Measurements from ENCODE around the gene KRTCAP2.
A peak's percentile ranks its signal among the peaks of the same experiment; 100 is the strongest.

Gene KRTCAP2

DNA sequence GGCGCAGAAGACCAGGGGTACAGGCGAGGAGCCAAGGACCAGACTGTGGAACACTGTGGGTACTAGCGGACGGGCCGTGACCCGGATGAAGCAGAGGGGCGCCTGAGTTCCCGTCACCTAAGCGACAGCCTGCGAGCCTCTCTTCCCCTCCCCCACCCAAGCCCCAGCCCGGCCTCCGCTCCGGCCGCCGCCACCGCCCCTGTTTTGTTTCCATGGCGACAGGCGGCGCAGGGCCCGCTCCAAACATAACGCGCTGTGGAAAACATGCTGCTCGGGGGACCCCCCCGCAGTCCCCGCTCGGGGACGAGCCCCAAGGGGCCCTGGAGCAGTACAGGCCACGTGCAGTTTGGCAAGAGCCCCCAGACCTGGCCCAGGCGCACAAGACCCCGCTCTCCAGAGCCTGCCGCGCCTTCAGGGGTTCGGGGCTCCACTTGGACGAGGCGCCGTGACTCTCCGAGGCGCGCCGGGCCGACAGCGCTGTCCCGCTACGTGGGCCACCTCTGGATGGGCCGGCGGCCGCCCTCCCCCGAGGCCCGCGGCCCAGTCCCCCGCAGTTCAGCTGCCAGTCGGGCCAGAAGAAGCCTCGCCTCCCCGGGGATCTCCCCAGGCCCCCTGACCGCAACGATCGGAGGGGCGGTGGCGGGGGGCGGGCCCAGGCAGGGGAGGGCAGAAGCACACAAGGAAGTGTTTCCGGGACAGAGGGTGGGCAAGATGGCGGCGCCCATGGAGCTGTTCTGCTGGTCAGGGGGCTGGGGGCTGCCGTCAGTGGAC is 35.6 kb upstream of the KRTCAP2 start, which contains the start of gene MTX1:
MTX1 (plus strand) TSS at position 155 of the 771 bp plus-strand sequence; CDS start at position 265, 110 bp downstream.
- Histone ChIP-seq H3K9me3 (ENCODE audit: control insufficient read depth in 2 of 2, low read length in 2 of 2) (no peaks in the 10 kb centered on the region), H3K27me3 (ENCODE audit: control insufficient read depth in 2 of 2, insufficient read depth in 2 of 2, low read length in 2 of 2) (no peaks in the 10 kb centered on the region), H3K4me3 (ENCODE audit: low read length in 2 of 2) (peak within 1 kb of the TSS; percentile 95 to 97), H3K27ac (ENCODE audit: low read depth in 2 of 2, low read length in 2 of 2) (peak within 1 kb of the TSS; percentile 97), H3K9ac (ENCODE audit: low read depth in 1 of 2, low read length in 2 of 2) (peak within 1 kb of the TSS; percentile 96 to 99), H3K4me1 (ENCODE audit: control insufficient read depth in 2 of 2, insufficient read depth in 2 of 2, low read length in 2 of 2) (peaks cover 21 to 25% of the 10 kb centered on the region in 2 donors), H3K36me3 (ENCODE audit: control insufficient read depth in 2 of 2, insufficient read depth in 2 of 2, low read length in 2 of 2) (no peaks in the 10 kb centered on the region)

DNA sequence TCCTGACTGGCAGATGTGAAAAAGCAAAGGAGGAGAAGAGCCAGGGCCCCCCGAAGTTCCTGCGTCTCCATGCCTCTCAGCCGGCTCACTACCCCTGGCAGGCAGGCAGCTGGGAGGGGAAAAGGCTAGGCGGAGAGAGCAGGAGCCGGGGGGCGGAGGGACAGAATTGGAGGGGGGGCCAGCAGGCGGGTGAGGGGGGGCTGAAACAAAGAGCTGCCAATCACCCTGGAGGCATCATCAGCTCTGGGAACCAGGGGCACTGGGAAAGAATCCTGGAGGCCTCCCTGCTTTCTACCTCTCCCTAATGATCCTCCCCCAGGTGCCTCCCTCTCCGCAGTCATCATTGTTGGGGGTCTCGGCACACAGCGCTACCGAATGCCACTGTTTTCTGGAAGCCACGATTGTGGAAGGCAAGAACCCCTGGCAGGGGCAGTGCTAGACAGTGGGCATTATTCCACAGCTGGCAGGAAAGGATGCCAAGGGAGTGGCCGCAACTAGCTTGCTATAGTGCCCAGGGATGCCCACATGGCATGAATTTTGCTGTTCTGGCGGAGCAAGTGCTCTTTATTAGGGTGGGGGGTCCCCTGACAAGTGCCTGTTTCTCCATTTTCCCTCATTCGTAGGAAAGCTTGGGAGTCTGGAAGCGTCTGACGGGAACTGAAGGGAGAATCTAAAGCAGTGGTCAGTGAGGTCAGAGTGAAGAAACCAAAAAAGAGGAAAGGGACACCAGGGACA is 34.9 kb upstream of the KRTCAP2 start, which contains the start of gene THBS3:
THBS3 (minus strand) TSS at position 92 of the 735 bp plus-strand sequence; CDS start at position 71, 21 bp downstream.
- peak within 1 kb of the TSS; percentile 95 to 97 for H3K4me3 ChIP-seq (ENCODE audit: low read length in 2 of 2)
- H3K27ac ChIP-seq (ENCODE audit: low read depth in 2 of 2, low read length in 2 of 2) = peak within 1 kb of the TSS; percentile 97
- no peaks in the 10 kb centered on the region for H3K9me3 ChIP-seq (ENCODE audit: control insufficient read depth in 2 of 2, low read length in 2 of 2)
- H3K9ac ChIP-seq (ENCODE audit: low read depth in 1 of 2, low read length in 2 of 2) = peak within 1 kb of the TSS; percentile 91 to 99
- no peaks in the 10 kb centered on the region for H3K27me3 ChIP-seq (ENCODE audit: control insufficient read depth in 2 of 2, insufficient read depth in 2 of 2, low read length in 2 of 2)
- no peaks in the 10 kb centered on the region for H3K36me3 ChIP-seq (ENCODE audit: control insufficient read depth in 2 of 2, insufficient read depth in 2 of 2, low read length in 2 of 2)
- H3K4me1 ChIP-seq (ENCODE audit: control insufficient read depth in 2 of 2, insufficient read depth in 2 of 2, low read length in 2 of 2) = peaks cover 21 to 25% of the 10 kb centered on the region in 2 donors

DNA sequence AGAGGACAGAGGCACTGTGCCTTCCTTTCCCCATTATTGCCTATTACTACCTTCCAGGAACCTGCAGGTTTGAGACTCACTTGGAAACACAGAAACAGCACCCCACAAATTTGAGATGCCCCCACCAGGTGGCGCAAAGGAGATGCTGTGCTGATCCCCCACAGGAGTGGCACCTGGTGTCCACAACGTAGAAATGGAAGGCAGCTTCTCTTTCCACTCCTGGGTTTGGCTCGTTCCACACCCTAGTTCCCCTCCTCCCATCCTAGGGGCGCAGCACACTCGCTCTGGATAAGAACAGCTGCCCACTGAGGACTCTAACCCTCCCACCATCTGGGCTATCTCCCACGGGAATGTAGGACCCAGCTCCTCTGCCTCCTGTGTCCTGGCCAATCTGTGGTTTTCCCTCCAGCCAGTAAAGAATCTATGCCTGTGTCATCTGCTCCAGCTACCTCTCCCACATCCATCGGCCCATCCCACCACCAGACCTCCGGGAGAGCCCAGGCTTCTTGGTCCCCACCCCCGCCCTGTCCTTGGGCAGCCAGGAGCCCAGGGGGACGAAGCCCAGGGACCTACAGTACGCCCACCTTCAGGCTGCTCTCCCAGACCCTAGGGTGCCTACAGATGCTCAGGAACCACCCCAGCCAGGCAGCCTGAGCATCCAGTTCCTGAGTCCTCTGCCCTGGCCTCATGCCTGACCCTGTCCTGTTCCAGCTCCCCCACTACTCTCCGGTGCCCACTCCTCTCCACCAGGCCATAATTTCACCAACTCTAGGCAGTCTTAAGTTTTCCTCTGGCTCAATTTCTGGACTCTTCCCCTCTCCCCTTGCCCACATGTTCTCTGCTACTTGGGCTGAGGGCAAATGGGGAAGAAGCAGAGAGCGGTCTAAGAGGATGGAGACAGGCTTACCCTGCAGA is 34.0 kb upstream of the KRTCAP2 start:
- H3K4me1 ChIP-seq (ENCODE audit: control insufficient read depth in 2 of 2, insufficient read depth in 2 of 2, low read length in 2 of 2) = peaks cover 21 to 25% of the 10 kb centered on the region in 2 donors
- H3K36me3 ChIP-seq (ENCODE audit: control insufficient read depth in 2 of 2, insufficient read depth in 2 of 2, low read length in 2 of 2) = no peaks in the 10 kb centered on the region
- peak overlapping the region; percentile 47 to 61 for H3K4me3 ChIP-seq (ENCODE audit: low read length in 2 of 2)
- no peaks in the 10 kb centered on the region for H3K9me3 ChIP-seq (ENCODE audit: control insufficient read depth in 2 of 2, low read length in 2 of 2)
- H3K27ac ChIP-seq (ENCODE audit: low read depth in 2 of 2, low read length in 2 of 2) = peak overlapping the region; percentile 97
- H3K9ac ChIP-seq (ENCODE audit: low read depth in 1 of 2, low read length in 2 of 2) = peak overlapping the region; percentile 41 to 47
- H3K27me3 ChIP-seq (ENCODE audit: control insufficient read depth in 2 of 2, insufficient read depth in 2 of 2, low read length in 2 of 2) = no peaks in the 10 kb centered on the region

DNA sequence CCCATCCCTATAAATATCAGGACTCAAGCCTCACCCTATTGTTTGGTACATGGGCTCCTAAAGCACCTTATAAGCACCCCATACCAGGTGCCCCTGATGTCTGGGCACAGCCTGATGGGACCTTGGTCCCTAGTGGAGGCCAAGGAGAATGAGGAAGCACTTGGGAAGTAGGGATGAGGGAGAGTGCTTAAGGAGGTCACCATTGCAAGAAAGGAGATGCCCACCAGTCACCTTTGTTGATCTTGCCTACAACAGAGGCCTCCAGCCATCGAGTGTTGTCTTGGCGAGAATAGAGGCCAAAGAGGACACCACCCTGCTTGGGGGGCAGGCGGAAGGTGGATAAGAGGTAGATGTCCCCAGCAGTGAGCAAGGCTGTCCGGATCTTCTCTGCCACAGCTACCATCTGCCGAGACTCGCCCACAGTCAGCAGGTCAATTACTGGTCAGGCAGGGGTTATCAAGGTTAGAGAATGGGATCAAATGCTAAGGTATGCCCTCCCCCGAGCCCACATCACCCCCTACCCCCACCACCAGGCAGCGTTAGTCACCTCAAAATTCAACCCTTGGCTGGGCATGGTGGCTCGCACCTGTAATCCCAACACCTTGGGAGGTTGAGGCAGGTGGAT is 33.0 kb upstream of the KRTCAP2 start:
- H3K27ac ChIP-seq (ENCODE audit: low read depth in 2 of 2, low read length in 2 of 2) = no peak overlapping the region
- no peak overlapping the region for H3K9ac ChIP-seq (ENCODE audit: low read depth in 1 of 2, low read length in 2 of 2)
- H3K4me3 ChIP-seq (ENCODE audit: low read length in 2 of 2) = no peak overlapping the region
- no peaks in the 10 kb centered on the region for H3K36me3 ChIP-seq (ENCODE audit: control insufficient read depth in 2 of 2, insufficient read depth in 2 of 2, low read length in 2 of 2)
- peaks cover 21 to 25% of the 10 kb centered on the region in 2 donors for H3K4me1 ChIP-seq (ENCODE audit: control insufficient read depth in 2 of 2, insufficient read depth in 2 of 2, low read length in 2 of 2)
- no peaks in the 10 kb centered on the region for H3K27me3 ChIP-seq (ENCODE audit: control insufficient read depth in 2 of 2, insufficient read depth in 2 of 2, low read length in 2 of 2)
- H3K9me3 ChIP-seq (ENCODE audit: control insufficient read depth in 2 of 2, low read length in 2 of 2) = no peaks in the 10 kb centered on the region

DNA sequence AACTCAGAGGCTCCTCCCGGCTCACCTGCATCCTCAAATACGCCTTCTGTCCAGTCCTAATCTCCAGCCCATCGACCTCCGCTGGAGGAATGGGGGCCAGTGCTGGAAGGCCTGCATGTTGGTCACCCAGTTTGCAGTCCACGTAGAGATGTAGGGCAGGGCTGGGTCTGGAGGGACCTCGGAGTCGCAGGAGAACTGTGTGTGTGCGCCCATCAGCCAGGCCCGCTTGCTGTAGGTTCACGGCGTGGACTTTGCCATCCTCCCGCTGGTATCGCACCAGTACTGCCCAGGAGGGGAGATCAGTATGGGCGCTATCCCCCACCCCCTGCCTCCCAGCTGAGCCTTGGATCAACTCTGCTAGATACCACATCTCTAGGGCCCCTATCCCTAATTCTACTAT is 31.9 kb upstream of the KRTCAP2 start:
- no peak overlapping the region for H3K9ac ChIP-seq (ENCODE audit: low read depth in 1 of 2, low read length in 2 of 2)
- H3K27ac ChIP-seq (ENCODE audit: low read depth in 2 of 2, low read length in 2 of 2) = no peak overlapping the region
- no peak overlapping the region for H3K4me3 ChIP-seq (ENCODE audit: low read length in 2 of 2)
- H3K9me3 ChIP-seq (ENCODE audit: control insufficient read depth in 2 of 2, low read length in 2 of 2) = no peaks in the 10 kb centered on the region
- no peaks in the 10 kb centered on the region for H3K36me3 ChIP-seq (ENCODE audit: control insufficient read depth in 2 of 2, insufficient read depth in 2 of 2, low read length in 2 of 2)
- no peaks in the 10 kb centered on the region for H3K27me3 ChIP-seq (ENCODE audit: control insufficient read depth in 2 of 2, insufficient read depth in 2 of 2, low read length in 2 of 2)
- peaks cover 21 to 25% of the 10 kb centered on the region in 2 donors for H3K4me1 ChIP-seq (ENCODE audit: control insufficient read depth in 2 of 2, insufficient read depth in 2 of 2, low read length in 2 of 2)

DNA sequence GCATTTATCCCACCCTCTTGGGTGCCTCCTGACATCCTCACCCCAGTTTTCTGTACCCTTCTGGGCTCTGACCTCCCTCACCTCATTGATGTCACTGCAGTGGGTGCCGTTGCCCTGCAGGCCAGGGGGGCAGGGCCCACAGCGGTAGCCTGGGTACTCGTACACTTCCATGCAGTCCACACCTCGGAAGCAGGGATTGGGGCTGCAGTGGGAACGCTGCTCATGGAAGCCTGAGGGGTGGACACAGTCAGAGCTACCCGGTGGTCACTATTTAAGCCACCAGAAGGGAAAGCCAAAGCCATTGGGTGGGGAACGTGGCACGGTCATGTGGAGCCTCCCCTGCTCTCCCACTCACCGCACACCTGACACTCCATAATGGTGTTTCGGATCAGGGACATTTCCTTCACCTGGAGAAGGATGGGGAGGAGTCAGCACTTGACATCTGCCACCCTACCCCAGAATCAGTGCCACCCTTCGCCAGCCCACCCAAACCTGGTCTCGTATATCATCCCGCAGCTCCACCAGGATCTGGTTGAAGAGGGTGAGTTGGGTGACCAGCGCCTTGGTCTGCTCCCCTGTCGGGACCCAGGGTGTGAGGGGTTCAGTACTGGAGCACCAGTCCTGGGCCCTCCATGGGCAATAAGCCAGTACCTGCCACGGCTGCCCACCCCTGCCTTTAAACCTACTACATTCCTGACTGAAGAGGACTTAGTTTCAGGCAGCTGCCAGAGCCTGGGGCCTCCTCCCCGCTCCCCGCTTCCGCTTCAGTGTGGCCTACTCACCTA is 29.8 kb upstream of the KRTCAP2 start:
- no peaks in the 10 kb centered on the region for H3K27me3 ChIP-seq (ENCODE audit: control insufficient read depth in 2 of 2, insufficient read depth in 2 of 2, low read length in 2 of 2)
- H3K9me3 ChIP-seq (ENCODE audit: control insufficient read depth in 2 of 2, low read length in 2 of 2) = no peaks in the 10 kb centered on the region
- H3K9ac ChIP-seq (ENCODE audit: low read depth in 1 of 2, low read length in 2 of 2) = no peak overlapping the region
- peaks cover 9 to 13% of the 10 kb centered on the region in 2 donors for H3K4me1 ChIP-seq (ENCODE audit: control insufficient read depth in 2 of 2, insufficient read depth in 2 of 2, low read length in 2 of 2)
- no peak overlapping the region for H3K4me3 ChIP-seq (ENCODE audit: low read length in 2 of 2)
- H3K36me3 ChIP-seq (ENCODE audit: control insufficient read depth in 2 of 2, insufficient read depth in 2 of 2, low read length in 2 of 2) = no peaks in the 10 kb centered on the region
- no peak overlapping the region for H3K27ac ChIP-seq (ENCODE audit: low read depth in 2 of 2, low read length in 2 of 2)

DNA sequence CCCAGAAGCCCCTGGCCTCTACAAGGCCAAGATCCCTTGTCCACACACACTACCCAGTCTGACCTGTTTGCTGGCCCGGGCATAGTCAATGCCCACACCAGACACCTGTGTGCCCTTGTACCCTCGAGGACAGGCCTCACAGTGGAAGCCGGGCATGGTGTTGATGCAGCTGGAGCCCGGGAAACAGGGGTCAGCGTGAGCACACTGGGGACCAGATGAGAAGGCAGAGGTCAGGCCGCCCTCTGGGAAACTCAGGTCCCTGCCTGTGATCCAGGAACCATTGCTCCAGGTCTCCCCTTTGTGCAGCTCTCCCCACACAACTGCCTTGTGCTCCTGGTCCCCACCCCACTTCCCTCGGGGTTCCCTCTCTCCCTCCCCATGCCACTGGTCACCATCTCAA is 29.1 kb upstream of the KRTCAP2 start:
- peaks cover 0 to 3% of the 10 kb centered on the region in 2 donors for H3K36me3 ChIP-seq (ENCODE audit: control insufficient read depth in 2 of 2, insufficient read depth in 2 of 2, low read length in 2 of 2)

DNA sequence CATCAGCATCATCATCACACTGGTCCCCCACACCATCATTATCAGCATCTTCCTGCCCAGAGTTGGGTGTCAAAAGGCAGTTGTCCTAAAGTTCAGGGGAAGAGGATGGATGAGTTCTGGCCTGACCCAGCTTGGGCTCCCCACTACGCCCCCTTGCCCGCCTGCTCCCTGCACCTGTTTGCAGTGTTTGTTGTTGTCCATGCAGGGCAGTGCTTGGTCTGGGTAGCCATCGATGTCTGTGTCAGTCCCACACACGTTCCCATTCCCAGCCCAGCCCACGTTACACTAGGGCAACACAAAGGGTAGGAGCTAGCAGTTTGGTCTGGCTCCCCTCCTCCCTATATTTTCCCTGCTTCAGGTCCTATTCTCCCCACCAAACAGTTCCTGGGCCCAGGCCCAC is 27.8 kb upstream of the KRTCAP2 start:
- Histone ChIP-seq H3K9ac (ENCODE audit: low read depth in 1 of 2, low read length in 2 of 2) (no peak overlapping the region), H3K9me3 (ENCODE audit: control insufficient read depth in 2 of 2, low read length in 2 of 2) (no peaks in the 10 kb centered on the region), H3K27ac (ENCODE audit: low read depth in 2 of 2, low read length in 2 of 2) (no peak overlapping the region), H3K27me3 (ENCODE audit: control insufficient read depth in 2 of 2, insufficient read depth in 2 of 2, low read length in 2 of 2) (no peaks in the 10 kb centered on the region), H3K36me3 (ENCODE audit: control insufficient read depth in 2 of 2, insufficient read depth in 2 of 2, low read length in 2 of 2) (peaks cover 0 to 3% of the 10 kb centered on the region in 2 donors), H3K4me1 (ENCODE audit: control insufficient read depth in 2 of 2, insufficient read depth in 2 of 2, low read length in 2 of 2) (no peaks in the 10 kb centered on the region), H3K4me3 (ENCODE audit: low read length in 2 of 2) (no peak overlapping the region)

More for the DNA sequence above, 29.1 kb upstream of the KRTCAP2 start:
- peaks cover 6% of the 10 kb centered on the region in 2 donors for H3K4me1 ChIP-seq (ENCODE audit: control insufficient read depth in 2 of 2, insufficient read depth in 2 of 2, low read length in 2 of 2)
- H3K27ac ChIP-seq (ENCODE audit: low read depth in 2 of 2, low read length in 2 of 2) = no peak overlapping the region
- H3K9ac ChIP-seq (ENCODE audit: low read depth in 1 of 2, low read length in 2 of 2) = no peak overlapping the region
- no peaks in the 10 kb centered on the region for H3K27me3 ChIP-seq (ENCODE audit: control insufficient read depth in 2 of 2, insufficient read depth in 2 of 2, low read length in 2 of 2)
- H3K4me3 ChIP-seq (ENCODE audit: low read length in 2 of 2) = no peak overlapping the region
- H3K9me3 ChIP-seq (ENCODE audit: control insufficient read depth in 2 of 2, low read length in 2 of 2) = no peaks in the 10 kb centered on the region

DNA sequence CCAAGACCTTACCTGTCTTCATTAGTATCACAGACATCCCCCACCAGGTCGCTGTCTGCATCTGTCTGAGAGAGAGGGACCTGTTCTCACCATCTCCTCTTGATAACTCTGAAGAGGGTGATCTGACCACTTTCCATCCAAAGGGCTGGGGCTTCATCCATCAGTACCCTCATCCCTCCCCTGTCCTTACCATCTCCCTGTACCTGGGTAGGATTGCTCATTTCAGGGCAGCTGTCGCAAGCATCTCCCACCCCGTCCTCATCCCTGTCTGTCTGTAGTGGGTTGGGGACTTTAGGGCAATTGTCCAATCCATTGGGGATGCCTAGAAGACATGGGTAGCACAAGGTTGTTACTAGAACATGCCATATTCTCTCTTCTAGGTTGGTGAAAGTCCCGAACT is 26.7 kb upstream of the KRTCAP2 start:
- Histone ChIP-seq H3K9me3 (ENCODE audit: control insufficient read depth in 2 of 2, low read length in 2 of 2) (no peaks in the 10 kb centered on the region), H3K4me3 (ENCODE audit: low read length in 2 of 2) (no peak overlapping the region), H3K4me1 (ENCODE audit: control insufficient read depth in 2 of 2, insufficient read depth in 2 of 2, low read length in 2 of 2) (peaks cover 0 to 4% of the 10 kb centered on the region in 2 donors), H3K9ac (ENCODE audit: low read depth in 1 of 2, low read length in 2 of 2) (no peak overlapping the region), H3K36me3 (ENCODE audit: control insufficient read depth in 2 of 2, insufficient read depth in 2 of 2, low read length in 2 of 2) (peaks cover 0 to 3% of the 10 kb centered on the region in 2 donors), H3K27ac (ENCODE audit: low read depth in 2 of 2, low read length in 2 of 2) (no peak overlapping the region), H3K27me3 (ENCODE audit: control insufficient read depth in 2 of 2, insufficient read depth in 2 of 2, low read length in 2 of 2) (peaks cover 0 to 4% of the 10 kb centered on the region in 2 donors)

All from mucosa of rectum (tissue), 2 donors.